ENCODE results near the gene SLC5A2.
A peak's percentile ranks its signal among the peaks of the same experiment; 100 is the strongest.

Gene SLC5A2

GRCh38 chr16:31487071-31487719 is 4.3 kb downstream of the SLC5A2 start:
- Histone ChIP-seq H3K4me1 (ENCODE audit: control insufficient read depth, insufficient read depth, low read length) (peaks cover 5% of the 10 kb centered on the region), H3K9ac (ENCODE audit: low read length) (no peak overlapping the region), H3K27ac (ENCODE audit: low read depth, low read length) (no peak overlapping the region)

GRCh38 chr16:31487720-31488467 is 5.0 kb downstream of the SLC5A2 start:
- H3K4me3 ChIP-seq (ENCODE audit: low read length): peak overlapping the region; percentile 63
- peaks cover 2% of the 10 kb centered on the region for H3K27me3 ChIP-seq (ENCODE audit: control insufficient read depth, insufficient read depth, low read length)
- no peak overlapping the region for H3K9ac ChIP-seq (ENCODE audit: low read length)
- H3K27ac ChIP-seq (ENCODE audit: low read depth, low read length): no peak overlapping the region
- H3K4me1 ChIP-seq (ENCODE audit: control insufficient read depth, insufficient read depth, low read length): peaks cover 5% of the 10 kb centered on the region
- peaks cover 2% of the 10 kb centered on the region for H3K36me3 ChIP-seq (ENCODE audit: control insufficient read depth, insufficient read depth, low read length)

More at GRCh38 chr16:31487071-31487719, 4.3 kb downstream of the SLC5A2 start:
- peak overlapping the region; percentile 63 for H3K4me3 ChIP-seq (ENCODE audit: low read length)
- peaks cover 2% of the 10 kb centered on the region for H3K27me3 ChIP-seq (ENCODE audit: control insufficient read depth, insufficient read depth, low read length)
- no peaks in the 10 kb centered on the region for H3K36me3 ChIP-seq (ENCODE audit: control insufficient read depth, insufficient read depth, low read length)

- no peak overlapping the region for H3K9ac ChIP-seq (ENCODE audit: low read length)
- peaks cover 2% of the 10 kb centered on the region for H3K27me3 ChIP-seq (ENCODE audit: control insufficient read depth, insufficient read depth, low read length)
- H3K4me3 ChIP-seq (ENCODE audit: low read length): peak overlapping the region; percentile 63
- H3K36me3 ChIP-seq (ENCODE audit: control insufficient read depth, insufficient read depth, low read length): peaks cover 9% of the 10 kb centered on the region
- H3K4me1 ChIP-seq (ENCODE audit: control insufficient read depth, insufficient read depth, low read length): peaks cover 5% of the 10 kb centered on the region
- H3K27ac ChIP-seq (ENCODE audit: low read depth, low read length): no peak overlapping the region
Observed at GRCh38 chr16:31488468-31489297, 5.8 kb downstream of the SLC5A2 start.

GRCh38 chr16:31489298-31489564 is 6.3 kb downstream of the SLC5A2 start:
- Histone ChIP-seq H3K36me3 (ENCODE audit: control insufficient read depth, insufficient read depth, low read length) (peaks cover 9% of the 10 kb centered on the region), H3K27me3 (ENCODE audit: control insufficient read depth, insufficient read depth, low read length) (peaks cover 2% of the 10 kb centered on the region), H3K27ac (ENCODE audit: low read depth, low read length) (no peak overlapping the region), H3K4me3 (ENCODE audit: low read length) (no peak overlapping the region), H3K9ac (ENCODE audit: low read length) (no peak overlapping the region), H3K4me1 (ENCODE audit: control insufficient read depth, insufficient read depth, low read length) (peaks cover 5% of the 10 kb centered on the region)

GRCh38 chr16:31489616-31490584 is 7.0 kb downstream of the SLC5A2 start:
- Histone ChIP-seq H3K4me3 (ENCODE audit: low read length) (no peak overlapping the region), H3K27me3 (ENCODE audit: control insufficient read depth, insufficient read depth, low read length) (peaks cover 2% of the 10 kb centered on the region), H3K4me1 (ENCODE audit: control insufficient read depth, insufficient read depth, low read length) (peaks cover 5% of the 10 kb centered on the region), H3K27ac (ENCODE audit: low read depth, low read length) (no peak overlapping the region), H3K9ac (ENCODE audit: low read length) (no peak overlapping the region), H3K36me3 (ENCODE audit: control insufficient read depth, insufficient read depth, low read length) (peaks cover 9% of the 10 kb centered on the region)

GRCh38 chr16:31491778-31492418 is 9.0 kb downstream of the SLC5A2 start:
- peaks cover 9% of the 10 kb centered on the region for H3K36me3 ChIP-seq (ENCODE audit: control insufficient read depth, insufficient read depth, low read length)
- no peak overlapping the region for H3K4me3 ChIP-seq (ENCODE audit: low read length)

GRCh38 chr16:31493506-31494125 is 10.7 kb downstream of the SLC5A2 start:
- H3K36me3 ChIP-seq (ENCODE audit: control insufficient read depth, insufficient read depth, low read length): peaks cover 22% of the 10 kb centered on the region

More at GRCh38 chr16:31491778-31492418, 9.0 kb downstream of the SLC5A2 start:
- Histone ChIP-seq H3K4me1 (ENCODE audit: control insufficient read depth, insufficient read depth, low read length) (peaks cover 5% of the 10 kb centered on the region), H3K27ac (ENCODE audit: low read depth, low read length) (no peak overlapping the region), H3K9ac (ENCODE audit: low read length) (no peak overlapping the region), H3K27me3 (ENCODE audit: control insufficient read depth, insufficient read depth, low read length) (no peaks in the 10 kb centered on the region)

GRCh38 chr16:31496670-31497069 is 13.7 kb downstream of the SLC5A2 start:
- H3K27me3 ChIP-seq (ENCODE audit: control insufficient read depth, insufficient read depth, low read length): no peaks in the 10 kb centered on the region
- H3K4me3 ChIP-seq (ENCODE audit: low read length): no peak overlapping the region
- H3K36me3 ChIP-seq (ENCODE audit: control insufficient read depth, insufficient read depth, low read length): peaks cover 35% of the 10 kb centered on the region
- no peaks in the 10 kb centered on the region for H3K4me1 ChIP-seq (ENCODE audit: control insufficient read depth, insufficient read depth, low read length)
- no peak overlapping the region for H3K27ac ChIP-seq (ENCODE audit: low read depth, low read length)
- H3K9ac ChIP-seq (ENCODE audit: low read length): no peak overlapping the region

More at GRCh38 chr16:31493506-31494125, 10.7 kb downstream of the SLC5A2 start:
- Histone ChIP-seq H3K9ac (ENCODE audit: low read length) (no peak overlapping the region), H3K27ac (ENCODE audit: low read depth, low read length) (no peak overlapping the region), H3K4me3 (ENCODE audit: low read length) (no peak overlapping the region), H3K27me3 (ENCODE audit: control insufficient read depth, insufficient read depth, low read length) (no peaks in the 10 kb centered on the region), H3K4me1 (ENCODE audit: control insufficient read depth, insufficient read depth, low read length) (no peaks in the 10 kb centered on the region)

- Histone ChIP-seq H3K4me1 (ENCODE audit: control insufficient read depth, insufficient read depth, low read length) (no peaks in the 10 kb centered on the region), H3K36me3 (ENCODE audit: control insufficient read depth, insufficient read depth, low read length) (peaks cover 27% of the 10 kb centered on the region), H3K27ac (ENCODE audit: low read depth, low read length) (no peak overlapping the region), H3K4me3 (ENCODE audit: low read length) (no peak overlapping the region), H3K27me3 (ENCODE audit: control insufficient read depth, insufficient read depth, low read length) (no peaks in the 10 kb centered on the region), H3K9ac (ENCODE audit: low read length) (no peak overlapping the region)
Observed at GRCh38 chr16:31498493-31498892, 15.6 kb downstream of the SLC5A2 start.

- H3K36me3 ChIP-seq (ENCODE audit: control insufficient read depth, insufficient read depth, low read length): peaks cover 26% of the 10 kb centered on the region
- no peaks in the 10 kb centered on the region for H3K4me1 ChIP-seq (ENCODE audit: control insufficient read depth, insufficient read depth, low read length)
Observed at GRCh38 chr16:31499928-31500327, 17.0 kb downstream of the SLC5A2 start.

More at GRCh38 chr16:31499928-31500327, 17.0 kb downstream of the SLC5A2 start:
- Histone ChIP-seq H3K9ac (ENCODE audit: low read length) (no peak overlapping the region), H3K4me3 (ENCODE audit: low read length) (no peak overlapping the region), H3K27me3 (ENCODE audit: control insufficient read depth, insufficient read depth, low read length) (no peaks in the 10 kb centered on the region), H3K27ac (ENCODE audit: low read depth, low read length) (no peak overlapping the region)
